Panc1 (cell line): ENCODE data around the gene SARS2. TPM values are rescaled to one million over a fixed set of nuclear protein-coding genes. Genes with fewer than 3 reads are reported as not detected.

Source experiments
- ATAC-seq: fragments of 200-7000 bp; cut with Tn5 transposase; 2 replicates; pipeline ENCODE4 v1.9.1; 2020; ENCODE audit warnings: mild to moderate bottlenecking, moderate library complexity
- Bru-seq: library from RNA; stranded (reverse); fragments of 400-500 nt; gene quantifications from one replicate; lab custom pipeline; 2021; lab: Mats Ljungman, UMichigan
- BruChase-seq, 2 experiments: library from RNA; stranded (reverse); fragments of 400-500 nt; gene quantifications; one replicate each; lab custom pipeline; 2021; lab: Mats Ljungman, UMichigan
- BruUV-seq: library from RNA; stranded (reverse); fragments of 400-500 nt; replicated peaks from 2 replicates; lab custom pipeline; 2021; lab: Mats Ljungman, UMichigan
- CTCF ChIA-PET: fragments of 300-600 bp; sonication (Branson Sonifier 250); formaldehyde crosslinking; loops from one replicate; lab custom pipeline; 2022; ENCODE audit warnings: antibody characterized with exemption; lab: Charles Lee
- POLR2A ChIA-PET: fragments of 300-600 bp; sonication (Branson Sonifier 250); formaldehyde crosslinking; loops from one replicate; lab custom pipeline; 2022; ENCODE audit warnings: antibody characterized with exemption; lab: Charles Lee
- DNase-seq: peaks from one replicate; pipeline ENCODE4 v3.0.0-alpha.2; 2010; ENCODE audit warnings: low read depth, low spot score
- H3K27ac ChIP-seq: 2 replicates; pipeline ENCODE4 v1.5.1; 2011; ENCODE audit warnings: mild to moderate bottlenecking, low read length, inconsistent platforms
- H3K27me3 ChIP-seq: fragments of 200-500 bp; sonication (Bioruptor generic); 2 replicates; pipeline ENCODE4 v1.6.0; 2014; ENCODE audit warnings: low read length, inconsistent platforms; ENCODE audit not compliant: control insufficient read depth, insufficient read depth
- H3K36me3 ChIP-seq: fragments of 200-500 bp; sonication (Bioruptor generic); 2 replicates; pipeline ENCODE4 v1.5.1; 2014; ENCODE audit warnings: inconsistent platforms, mild to moderate bottlenecking, low read length, moderate library complexity; ENCODE audit not compliant: control insufficient read depth, insufficient read depth
- H3K4me1 ChIP-seq: 2 replicates; pipeline ENCODE4 v1.5.1; 2011; ENCODE audit warnings: inconsistent platforms, mild to moderate bottlenecking, low read length, moderate library complexity; ENCODE audit not compliant: control insufficient read depth, insufficient read depth
- H3K4me3 ChIP-seq, 2 experiments: 2 replicates each; pipeline ENCODE4 v1.5.1; 2011 to 2012; ENCODE audit warnings: low read depth in 2 of 2, low read length in 2 of 2, mild to moderate bottlenecking in 2 of 2, inconsistent platforms in 1 of 2, moderate library complexity in 1 of 2
- H3K9me3 ChIP-seq: fragments of 200-500 bp; sonication (Bioruptor generic); 2 replicates; pipeline ENCODE4 v1.5.1; 2014; ENCODE audit warnings: low read depth, mild to moderate bottlenecking, inconsistent platforms, low read length, moderate library complexity; ENCODE audit not compliant: control insufficient read depth, insufficient read depth
- POLR2AphosphoS5 ChIP-seq: IDR thresholded peaks from 2 replicates; pipeline ENCODE4 v1.6.1; 2012; ENCODE audit warnings: mild to moderate bottlenecking, low read depth, low read length, moderate library complexity
- SIN3A ChIP-seq: IDR thresholded peaks from 2 replicates; pipeline ENCODE4 v1.6.1; 2012; ENCODE audit warnings: low read depth, mild to moderate bottlenecking, low read length, moderate library complexity, borderline replicate concordance; ENCODE audit not compliant: insufficient read depth
- TCF7L2 ChIP-seq: IDR thresholded peaks from 2 replicates; pipeline ENCODE4 v1.6.1; 2011; ENCODE audit warnings: mild to moderate bottlenecking, low read depth, low read length, inconsistent platforms
- in situ Hi-C: cut with HindIII; loops from 2 replicates; pipeline ENCODE4 v1.10.0; 2016; ENCODE audit warnings: low sequenced_read_pairs, low pct_unique_long_range_greater_than_20kb
- intact Hi-C: fragments of 100-400 bp; cut with micrococcal nuclease; formaldehyde crosslinking; loops from one replicate; pipeline ENCODE4 v1.10.0; 2022; ENCODE audit not compliant: unreplicated experiment
- long read RNA-seq: library from polyadenylated mRNA; unstranded; transcript quantifications from one replicate; pipeline ENCODE4 v2.0.0, GENCODE V29; 2021; ENCODE audit not compliant: unreplicated experiment
- polyA plus RNA-seq: library from polyadenylated mRNA; unstranded; fragments of >200 nt; gene quantifications from one replicate; pipeline ENCODE4 v1.2.1, GENCODE V29; 2012; ENCODE audit warnings: missing spikeins; ENCODE audit not compliant: insufficient read length
- total RNA-seq: library from RNA; stranded (reverse); gene quantifications from one replicate; pipeline ENCODE4 v1.2.1, GENCODE V29; 2021; ENCODE audit not compliant: unreplicated experiment
- TF ChIP-seq, protein P1 (sequence below), 2 experiments: IDR thresholded peaks; 2 replicates each; pipeline ENCODE4 v1.6.1; 2011 to 2012; ENCODE audit warnings: low read depth in 2 of 2, control low read depth in 1 of 2, low read length in 1 of 2, mild to moderate bottlenecking in 1 of 2, moderate library complexity in 1 of 2; ENCODE audit not compliant: insufficient read depth in 1 of 2
- TF ChIP-seq, protein P2 (sequence below): fragments of 450-650 bp; IDR thresholded peaks from 2 replicates; pipeline ENCODE4 v1.5.1; 2017; ENCODE audit warnings: mild to moderate bottlenecking

Gene SARS2, protein sequence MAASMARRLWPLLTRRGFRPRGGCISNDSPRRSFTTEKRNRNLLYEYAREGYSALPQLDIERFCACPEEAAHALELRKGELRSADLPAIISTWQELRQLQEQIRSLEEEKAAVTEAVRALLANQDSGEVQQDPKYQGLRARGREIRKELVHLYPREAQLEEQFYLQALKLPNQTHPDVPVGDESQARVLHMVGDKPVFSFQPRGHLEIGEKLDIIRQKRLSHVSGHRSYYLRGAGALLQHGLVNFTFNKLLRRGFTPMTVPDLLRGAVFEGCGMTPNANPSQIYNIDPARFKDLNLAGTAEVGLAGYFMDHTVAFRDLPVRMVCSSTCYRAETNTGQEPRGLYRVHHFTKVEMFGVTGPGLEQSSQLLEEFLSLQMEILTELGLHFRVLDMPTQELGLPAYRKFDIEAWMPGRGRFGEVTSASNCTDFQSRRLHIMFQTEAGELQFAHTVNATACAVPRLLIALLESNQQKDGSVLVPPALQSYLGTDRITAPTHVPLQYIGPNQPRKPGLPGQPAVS
- total RNA-seq (186 TPM), Bru-seq, nascent RNA (percentile 97 among the genes with signal in this experiment), BruChase-seq, experiment 1, labeled RNA remaining after a 2-hour chase (percentile 99 among the genes with signal in this experiment), BruChase-seq, experiment 2, labeled RNA remaining after a 6-hour chase (percentile 98 among the genes with signal in this experiment)
- polyA plus RNA-seq: 160 TPM
- long read RNA-seq, transcript SARS2-206 (2 exons, 690 nt): minor isoform, 5 of 190 reads
- long read RNA-seq, transcript SARS2-201 (16 exons, 2,057 nt): major isoform, 69 of 190 reads
- long read RNA-seq, partial matches to known transcripts: 55 of 190 reads
- long read RNA-seq, other reads (novel, unspliced or antisense): 57 of 190 reads

DNA sequence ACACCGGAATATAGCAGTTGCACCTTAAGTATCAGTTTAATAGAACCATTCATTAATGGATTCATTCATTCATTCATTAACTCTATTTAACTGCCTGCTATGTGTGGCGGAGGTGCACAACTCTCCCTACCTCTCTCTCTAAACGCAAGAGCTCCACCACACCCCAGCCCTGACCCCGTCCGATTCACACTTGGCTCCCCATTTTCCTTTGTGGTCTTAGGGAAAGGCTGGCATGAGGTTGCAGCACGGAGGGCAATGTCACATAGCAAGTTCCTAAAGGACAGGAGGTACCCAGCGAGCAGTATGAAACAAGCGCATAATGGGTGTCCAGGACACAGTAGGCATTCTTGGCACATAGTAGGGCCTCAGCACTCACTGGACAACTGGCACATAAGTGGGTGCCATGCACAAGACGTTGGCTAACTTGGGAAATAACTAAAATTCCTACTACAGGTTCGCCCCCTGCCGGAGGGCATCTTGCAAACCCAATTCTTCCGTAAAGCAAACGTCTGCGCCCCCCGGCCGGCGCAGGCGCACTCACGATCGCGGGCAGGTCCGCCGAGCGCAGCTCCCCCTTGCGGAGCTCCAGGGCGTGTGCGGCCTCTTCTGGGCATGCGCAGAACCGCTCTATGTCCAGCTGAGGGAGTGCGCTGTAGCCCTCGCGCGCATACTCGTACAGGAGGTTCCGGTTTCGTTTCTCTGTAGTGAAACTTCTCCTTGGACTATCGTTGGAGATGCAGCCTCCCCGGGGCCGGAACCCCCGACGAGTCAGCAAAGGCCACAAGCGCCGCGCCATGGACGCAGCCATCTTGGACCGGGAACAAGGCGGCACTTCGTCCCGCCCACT is at the start of gene SARS2:
TSS of gene SARS2 (minus strand) at position 835 of the 847 bp plus-strand sequence. CDS start at position 808, 27 bp downstream.
- ChIA-PET POLR2A (interaction anchor here (0.5 to 1.5 kb wide), 9 partner anchors 11 to 511 kb away, joined by 3 to 10 read pairs (median 5); partner anchors contain the start of genes HNRNPL, NFKBIB and SIRT2), CTCF (interaction anchor here (0.5 to 2.5 kb wide), 34 partner anchors 9 to 1226 kb away, joined by 3 to 19 read pairs (median 4); partner anchors contain the start of genes ECH1, FBXO17 and NFKBIB)
- DNase-seq (peak; percentile 100), ATAC-seq (peak; percentile 76)
- Histone ChIP-seq H3K27ac (peak within 1 kb of the TSS; percentile 97), H3K9me3 (peaks cover 7% of the 10 kb centered on the region; the same call in 1 of the 2 replicates), H3K36me3 (peaks cover 6% of the 10 kb centered on the region), H3K27me3 (no peaks in the 10 kb centered on the region), H3K4me1 (peaks cover 11% of the 10 kb centered on the region), H3K4me3 (peak within 1 kb of the TSS; percentile 54 to 87)
- intact Hi-C loops (loop anchor here (1.0 to 10.0 kb wide), 5 partner anchors 81 to 415 kb away; partner anchors contain the start of gene HNRNPL), in situ Hi-C loops (loop anchor here (10.0 kb wide), 3 partner anchors 85 to 405 kb away; partner anchors contain the start of genes HNRNPL and LGALS7)
- TF ChIP-seq TCF7L2 (peak; percentile 96), POLR2AphosphoS5 (peak; percentile 100), SIN3A (peak; percentile 92)
- TF ChIP-seq, protein P1, sequence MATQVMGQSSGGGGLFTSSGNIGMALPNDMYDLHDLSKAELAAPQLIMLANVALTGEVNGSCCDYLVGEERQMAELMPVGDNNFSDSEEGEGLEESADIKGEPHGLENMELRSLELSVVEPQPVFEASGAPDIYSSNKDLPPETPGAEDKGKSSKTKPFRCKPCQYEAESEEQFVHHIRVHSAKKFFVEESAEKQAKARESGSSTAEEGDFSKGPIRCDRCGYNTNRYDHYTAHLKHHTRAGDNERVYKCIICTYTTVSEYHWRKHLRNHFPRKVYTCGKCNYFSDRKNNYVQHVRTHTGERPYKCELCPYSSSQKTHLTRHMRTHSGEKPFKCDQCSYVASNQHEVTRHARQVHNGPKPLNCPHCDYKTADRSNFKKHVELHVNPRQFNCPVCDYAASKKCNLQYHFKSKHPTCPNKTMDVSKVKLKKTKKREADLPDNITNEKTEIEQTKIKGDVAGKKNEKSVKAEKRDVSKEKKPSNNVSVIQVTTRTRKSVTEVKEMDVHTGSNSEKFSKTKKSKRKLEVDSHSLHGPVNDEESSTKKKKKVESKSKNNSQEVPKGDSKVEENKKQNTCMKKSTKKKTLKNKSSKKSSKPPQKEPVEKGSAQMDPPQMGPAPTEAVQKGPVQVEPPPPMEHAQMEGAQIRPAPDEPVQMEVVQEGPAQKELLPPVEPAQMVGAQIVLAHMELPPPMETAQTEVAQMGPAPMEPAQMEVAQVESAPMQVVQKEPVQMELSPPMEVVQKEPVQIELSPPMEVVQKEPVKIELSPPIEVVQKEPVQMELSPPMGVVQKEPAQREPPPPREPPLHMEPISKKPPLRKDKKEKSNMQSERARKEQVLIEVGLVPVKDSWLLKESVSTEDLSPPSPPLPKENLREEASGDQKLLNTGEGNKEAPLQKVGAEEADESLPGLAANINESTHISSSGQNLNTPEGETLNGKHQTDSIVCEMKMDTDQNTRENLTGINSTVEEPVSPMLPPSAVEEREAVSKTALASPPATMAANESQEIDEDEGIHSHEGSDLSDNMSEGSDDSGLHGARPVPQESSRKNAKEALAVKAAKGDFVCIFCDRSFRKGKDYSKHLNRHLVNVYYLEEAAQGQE (IDR thresholded peaks at IDR 0.05; ENCODE audit: insufficient read depth in 1 of 2, low read depth in 2 of 2, low read length in 1 of 2): no peak
- TF ChIP-seq, protein P2, sequence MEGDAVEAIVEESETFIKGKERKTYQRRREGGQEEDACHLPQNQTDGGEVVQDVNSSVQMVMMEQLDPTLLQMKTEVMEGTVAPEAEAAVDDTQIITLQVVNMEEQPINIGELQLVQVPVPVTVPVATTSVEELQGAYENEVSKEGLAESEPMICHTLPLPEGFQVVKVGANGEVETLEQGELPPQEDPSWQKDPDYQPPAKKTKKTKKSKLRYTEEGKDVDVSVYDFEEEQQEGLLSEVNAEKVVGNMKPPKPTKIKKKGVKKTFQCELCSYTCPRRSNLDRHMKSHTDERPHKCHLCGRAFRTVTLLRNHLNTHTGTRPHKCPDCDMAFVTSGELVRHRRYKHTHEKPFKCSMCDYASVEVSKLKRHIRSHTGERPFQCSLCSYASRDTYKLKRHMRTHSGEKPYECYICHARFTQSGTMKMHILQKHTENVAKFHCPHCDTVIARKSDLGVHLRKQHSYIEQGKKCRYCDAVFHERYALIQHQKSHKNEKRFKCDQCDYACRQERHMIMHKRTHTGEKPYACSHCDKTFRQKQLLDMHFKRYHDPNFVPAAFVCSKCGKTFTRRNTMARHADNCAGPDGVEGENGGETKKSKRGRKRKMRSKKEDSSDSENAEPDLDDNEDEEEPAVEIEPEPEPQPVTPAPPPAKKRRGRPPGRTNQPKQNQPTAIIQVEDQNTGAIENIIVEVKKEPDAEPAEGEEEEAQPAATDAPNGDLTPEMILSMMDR: no peak
- BruUV-seq: no TSS peak
